MM.1S (cell line): ENCODE results near the gene TRIM45.
"Not testable (repeated sequence)": the region's sequence is repeated elsewhere in the genome, so short reads cannot be mapped to it uniquely, and the experiment has no call there.

ENCODE experiments used
- DNase-seq: peaks from one replicate; pipeline ENCODE4 v3.0.0-alpha.2; 2015
- H2AFZ ChIP-seq: fragments of 300-600 bp; sonication (generic); 2 replicates; pipeline ENCODE4 v1.6.0; 2016; ENCODE audit warnings: antibody characterized with exemption, low read length
- H3F3A ChIP-seq: fragments of 300-600 bp; sonication (generic); 2 replicates; pipeline ENCODE4 v1.6.1; 2016; ENCODE audit warnings: mild to moderate bottlenecking, antibody characterized with exemption, low read length, moderate library complexity, mixed read lengths; ENCODE audit not compliant: insufficient read depth
- H3K27ac ChIP-seq: fragments of 300-600 bp; sonication (generic); 2 replicates; pipeline ENCODE4 v1.5.1; 2016; ENCODE audit warnings: mild to moderate bottlenecking, low read length
- H3K27me3 ChIP-seq: fragments of 300-600 bp; sonication (generic); replicated peaks from 2 replicates; pipeline ENCODE4 v1.6.0; 2016; ENCODE audit warnings: low read length; ENCODE audit not compliant: insufficient read depth
- H3K36me3 ChIP-seq: fragments of 300-600 bp; sonication (generic); replicated peaks from 2 replicates; pipeline ENCODE4 v1.6.1; 2016; ENCODE audit warnings: mild to moderate bottlenecking, low read length, mixed read lengths; ENCODE audit not compliant: insufficient read depth
- H3K4me1 ChIP-seq: fragments of 300-600 bp; sonication (generic); 2 replicates; pipeline ENCODE4 v1.6.1; 2016; ENCODE audit warnings: low read length, mixed read lengths
- H3K4me2 ChIP-seq: fragments of 300-600 bp; sonication (generic); 2 replicates; pipeline ENCODE4 v1.6.0; 2016; ENCODE audit warnings: low read depth, low read length
- H3K4me3 ChIP-seq: fragments of 300-600 bp; sonication (generic); 2 replicates; pipeline ENCODE4 v1.5.1; 2016; ENCODE audit warnings: low read length, mixed read lengths
- H3K79me2 ChIP-seq: fragments of 300-600 bp; sonication (generic); 2 replicates; pipeline ENCODE4 v1.6.1; 2016; ENCODE audit warnings: mixed run types, low read length, mixed read lengths
- H3K9ac ChIP-seq: fragments of 300-600 bp; sonication (generic); 2 replicates; pipeline ENCODE4 v1.6.1; 2016; ENCODE audit warnings: low read length, mixed read lengths
- H3K9me2 ChIP-seq: fragments of 300-600 bp; sonication (generic); replicated peaks from 2 replicates; pipeline ENCODE4 v1.6.1; 2016; ENCODE audit warnings: mild to moderate bottlenecking, low read length, mixed read lengths; ENCODE audit not compliant: insufficient read depth
- H3K9me3 ChIP-seq: fragments of 300-600 bp; sonication (generic); replicated peaks from 2 replicates; pipeline ENCODE4 v1.6.1; 2016; ENCODE audit warnings: mild to moderate bottlenecking, low read length, mixed read lengths; ENCODE audit not compliant: insufficient read depth
- H4K20me1 ChIP-seq: fragments of 300-600 bp; sonication (generic); 2 replicates; pipeline ENCODE4 v1.6.1; 2016; ENCODE audit warnings: mild to moderate bottlenecking, low read length, moderate library complexity, mixed read lengths; ENCODE audit not compliant: insufficient read depth
- CTCF ChIP-seq: fragments of 300-600 bp; sonication (generic); IDR thresholded peaks from 2 replicates; pipeline ENCODE4 v1.5.1; 2016; ENCODE audit warnings: antibody characterized with exemption, low read length, mixed read lengths
- EZH2 ChIP-seq: fragments of 300-600 bp; sonication (generic); optimal IDR thresholded peaks from 2 replicates; pipeline ENCODE3; 2017; ENCODE audit warnings: low read depth, mild to moderate bottlenecking, antibody characterized with exemption, low read length, mixed read lengths
- EZH2phosphoT487 ChIP-seq: fragments of 300-600 bp; sonication (generic); IDR thresholded peaks from 2 replicates; pipeline ENCODE4 v1.6.1; 2018; ENCODE audit warnings: antibody characterized with exemption, low read length

TRIM45 gene

GRCh38 chr1:117166076-117166475 lies 44.5 kb upstream of the TRIM45 start:
- Histone ChIP-seq H3K36me3 (no peaks in the 10 kb centered on the region), H3K4me3 (no peak overlapping the region), H3K27me3 (no peaks in the 10 kb centered on the region), H3K9me3 (no peaks in the 10 kb centered on the region), H3K9ac (no peak overlapping the region), H3F3A (no peaks in the 10 kb centered on the region), H3K9me2 (no peaks in the 10 kb centered on the region), H4K20me1 (no peaks in the 10 kb centered on the region), H3K4me2 (no peak overlapping the region), H3K4me1 (no peaks in the 10 kb centered on the region), H3K79me2 (no peaks in the 10 kb centered on the region), H3K27ac (no peak overlapping the region), H2AFZ (no peak overlapping the region)
- no peak for TF ChIP-seq EZH2
- no peak for TF ChIP-seq CTCF
- no peak for DNase-seq

GRCh38 chr1:117164209-117164608 lies 42.7 kb upstream of the TRIM45 start:
- no peaks in the 10 kb centered on the region for H3K9me3 ChIP-seq
- H2AFZ ChIP-seq = no peak overlapping the region
- H3K79me2 ChIP-seq = no peaks in the 10 kb centered on the region
- no peak overlapping the region for H3K9ac ChIP-seq
- no peaks in the 10 kb centered on the region for H4K20me1 ChIP-seq
- no peaks in the 10 kb centered on the region for H3F3A ChIP-seq
- H3K36me3 ChIP-seq = no peaks in the 10 kb centered on the region
- no peak overlapping the region for H3K4me2 ChIP-seq
- H3K9me2 ChIP-seq = no peaks in the 10 kb centered on the region
- TF ChIP-seq EZH2 = no peak
- no peak for TF ChIP-seq CTCF
- TF ChIP-seq EZH2phosphoT487 = no peak
- no peak for DNase-seq
- H3K27ac ChIP-seq = no peak overlapping the region
- no peaks in the 10 kb centered on the region for H3K4me1 ChIP-seq
- H3K27me3 ChIP-seq = no peaks in the 10 kb centered on the region
- no peak overlapping the region for H3K4me3 ChIP-seq

- TF ChIP-seq EZH2phosphoT487 (no peak), CTCF (no peak), EZH2 (no peak)
- H3F3A ChIP-seq = no peaks in the 10 kb centered on the region
- no peak overlapping the region for H3K4me3 ChIP-seq
Observed at GRCh38 chr1:117162816-117163215, 41.3 kb upstream of the TRIM45 start.

GRCh38 chr1:117161887-117162286 lies 40.3 kb upstream of the TRIM45 start:
- no peak overlapping the region for H3K27ac ChIP-seq
- no peaks in the 10 kb centered on the region for H3K4me1 ChIP-seq
- H3K27me3 ChIP-seq = no peaks in the 10 kb centered on the region
- TF ChIP-seq EZH2phosphoT487 = no peak
- no peak for TF ChIP-seq EZH2
- no peak for TF ChIP-seq CTCF
- H3K36me3 ChIP-seq = no peaks in the 10 kb centered on the region
- no peaks in the 10 kb centered on the region for H3K9me2 ChIP-seq
- no peak overlapping the region for H3K4me3 ChIP-seq
- H3K9ac ChIP-seq = no peak overlapping the region
- no peaks in the 10 kb centered on the region for H3K79me2 ChIP-seq
- DNase-seq = no peak
- no peaks in the 10 kb centered on the region for H4K20me1 ChIP-seq
- H3K9me3 ChIP-seq = no peaks in the 10 kb centered on the region
- no peaks in the 10 kb centered on the region for H3F3A ChIP-seq
- H3K4me2 ChIP-seq = no peak overlapping the region
- no peak overlapping the region for H2AFZ ChIP-seq

More at GRCh38 chr1:117162816-117163215, 41.3 kb upstream of the TRIM45 start:
- DNase-seq = no peak
- H4K20me1 ChIP-seq = no peaks in the 10 kb centered on the region
- H3K27ac ChIP-seq = no peak overlapping the region
- H3K9me3 ChIP-seq = no peaks in the 10 kb centered on the region
- H3K9ac ChIP-seq = no peak overlapping the region
- no peaks in the 10 kb centered on the region for H3K27me3 ChIP-seq
- H3K79me2 ChIP-seq = no peaks in the 10 kb centered on the region
- H3K36me3 ChIP-seq = no peaks in the 10 kb centered on the region
- no peaks in the 10 kb centered on the region for H3K9me2 ChIP-seq
- no peak overlapping the region for H2AFZ ChIP-seq
- no peaks in the 10 kb centered on the region for H3K4me1 ChIP-seq
- no peak overlapping the region for H3K4me2 ChIP-seq

GRCh38 chr1:117151305-117151704 lies 29.8 kb upstream of the TRIM45 start:
- not testable (repeated sequence) for H3K4me3 ChIP-seq, H3K36me3 ChIP-seq, DNase-seq, H4K20me1 ChIP-seq, H3K9me2 ChIP-seq, H2AFZ ChIP-seq, H3K79me2 ChIP-seq, H3K4me2 ChIP-seq, H3K27me3 ChIP-seq, H3K4me1 ChIP-seq, H3K27ac ChIP-seq, H3K9ac ChIP-seq, H3F3A ChIP-seq, H3K9me3 ChIP-seq
